NK-92 (cell line): ENCODE results near the gene ENTPD1.
"Not testable (repeated sequence)": the region's sequence is repeated elsewhere in the genome, so short reads cannot be mapped to it uniquely, and the experiment has no call there.

Experiments used
- DNase-seq: peaks from one replicate; lab custom pipeline; 2025; ENCODE audit not compliant: unreplicated experiment; lab: John Stamatoyannopoulos, UW

The ENTPD1 gene

GRCh38 chr10:95793401-95794045 lies 37.6 kb downstream of the ENTPD1 start:
- DNase-seq = no peak

- no peak for DNase-seq
These were observed 38.2 kb downstream of the ENTPD1 start for GRCh38 chr10:95794195-95794594.

- DNase-seq = no peak
These were observed 39.6 kb downstream of the ENTPD1 start for GRCh38 chr10:95795602-95796001.

GRCh38 chr10:95796504-95796903 lies 40.5 kb downstream of the ENTPD1 start:
- no peak for DNase-seq

GRCh38 chr10:95798096-95798855 lies 42.3 kb downstream of the ENTPD1 start:
- DNase-seq = no peak

GRCh38 chr10:95800286-95800685 lies 44.3 kb downstream of the ENTPD1 start:
- DNase-seq = not testable (repeated sequence)

GRCh38 chr10:95806687-95807380 lies 50.9 kb downstream of the ENTPD1 start:
- DNase-seq = not testable (repeated sequence)

- DNase-seq = not testable (repeated sequence)
These were observed 52.8 kb downstream of the ENTPD1 start for GRCh38 chr10:95808705-95809308.

- DNase-seq = no peak
These were observed 53.6 kb downstream of the ENTPD1 start for GRCh38 chr10:95809370-95810197.

- DNase-seq = no peak
These were observed 54.4 kb downstream of the ENTPD1 start for GRCh38 chr10:95810198-95810976.

GRCh38 chr10:95813054-95813685 lies 57.2 kb downstream of the ENTPD1 start:
- DNase-seq = no peak

- no peak for DNase-seq
These were observed 58.2 kb downstream of the ENTPD1 start for GRCh38 chr10:95814011-95814727.

GRCh38 chr10:95815133-95815532 lies 59.2 kb downstream of the ENTPD1 start:
- DNase-seq = no peak

GRCh38 chr10:95815701-95816240 lies 59.8 kb downstream of the ENTPD1 start:
- DNase-seq = no peak

- no peak for DNase-seq
These were observed 62.0 kb downstream of the ENTPD1 start for GRCh38 chr10:95818010-95818409.

- DNase-seq = no peak
These were observed 62.7 kb downstream of the ENTPD1 start for GRCh38 chr10:95818668-95819067.

GRCh38 chr10:95819620-95820329 lies 63.8 kb downstream of the ENTPD1 start:
- DNase-seq = no peak

GRCh38 chr10:95820363-95820762 lies 64.4 kb downstream of the ENTPD1 start:
- no peak for DNase-seq
